A673 (cell line): ENCODE results near the gene WDR82. TPM values are rescaled to one million over a fixed set of nuclear protein-coding genes. Genes with fewer than 3 reads are reported as not detected.
A peak's percentile ranks its signal among the peaks of the same experiment; 100 is the strongest.

Experiments
- BruUV-seq: library from RNA; stranded (reverse); fragments of 400-500 nt; replicated peaks from 2 replicates; lab custom pipeline; 2021; lab: Mats Ljungman, UMichigan
- CTCF ChIA-PET: fragments of 300-600 bp; sonication (Branson Sonifier 250); formaldehyde crosslinking; loops from one replicate; lab custom pipeline; 2022; ENCODE audit warnings: antibody characterized with exemption; lab: Charles Lee
- POLR2A ChIA-PET: fragments of 300-600 bp; sonication (Branson Sonifier 250); formaldehyde crosslinking; loops from one replicate; lab custom pipeline; 2022; ENCODE audit warnings: antibody characterized with exemption; ENCODE audit not compliant: low non-redundant PET; lab: Charles Lee
- DNase-seq: peaks from one replicate; pipeline ENCODE4 v3.0.0-alpha.2; 2015; ENCODE audit warnings: low spot score
- H3K27ac ChIP-seq: fragments of 200-600 bp; sonication (generic); 2 replicates; pipeline ENCODE4 v1.5.1; 2016; ENCODE audit warnings: mixed run types, low read depth, mild to moderate bottlenecking, mixed read lengths, antibody characterized with exemption, low read length; ENCODE audit not compliant: poor library complexity, severe bottlenecking
- H3K27me3 ChIP-seq: fragments of 200-600 bp; sonication (generic); replicated peaks from 2 replicates; pipeline ENCODE4 v1.6.1; 2017; ENCODE audit warnings: mixed run types, low read depth, mild to moderate bottlenecking, mixed read lengths, antibody characterized with exemption, low read length; ENCODE audit not compliant: insufficient read depth, poor library complexity
- H3K36me3 ChIP-seq: fragments of 200-600 bp; sonication (generic); 2 replicates; pipeline ENCODE4 v1.6.1; 2016; ENCODE audit warnings: mixed run types, mild to moderate bottlenecking, mixed read lengths, antibody characterized with exemption, low read length; ENCODE audit not compliant: insufficient read depth, poor library complexity, severe bottlenecking
- H3K4me1 ChIP-seq: fragments of 200-600 bp; sonication (generic); 2 replicates; pipeline ENCODE4 v1.6.1; 2017; ENCODE audit warnings: mixed run types, mild to moderate bottlenecking, mixed read lengths, antibody characterized with exemption, low read length; ENCODE audit not compliant: insufficient read depth, poor library complexity, severe bottlenecking
- H3K4me3 ChIP-seq: fragments of 200-600 bp; sonication (generic); 2 replicates; pipeline ENCODE4 v1.5.1; 2016; ENCODE audit warnings: low read depth, mixed run types, mild to moderate bottlenecking, mixed read lengths, low read length; ENCODE audit not compliant: poor library complexity, severe bottlenecking
- H3K9me3 ChIP-seq: fragments of 200-600 bp; sonication (generic); 2 replicates; pipeline ENCODE4 v1.6.1; 2016; ENCODE audit warnings: mixed run types, low read depth, mild to moderate bottlenecking, mixed read lengths, antibody characterized with exemption, low read length; ENCODE audit not compliant: poor library complexity, severe bottlenecking
- EZH2 ChIP-seq: fragments of 200-600 bp; sonication (generic); IDR thresholded peaks from 2 replicates; pipeline ENCODE4 v1.6.1; 2017; ENCODE audit warnings: borderline replicate concordance, low read depth, mild to moderate bottlenecking, mixed read lengths, antibody characterized with exemption, low read length; ENCODE audit not compliant: poor library complexity, severe bottlenecking
- intact Hi-C: fragments of 100-400 bp; cut with micrococcal nuclease; formaldehyde crosslinking; loops from one replicate; pipeline ENCODE4 v1.10.0; 2022; ENCODE audit not compliant: unreplicated experiment
- total RNA-seq: library from RNA; stranded (reverse); gene quantifications from 2 replicates; pipeline ENCODE4 v1.2.3, GENCODE V29; 2021
- TF ChIP-seq, protein P1 (sequence below): fragments of 300-800, 200-600 bp; sonication (generic); conservative IDR thresholded peaks from 2 replicates; pipeline ENCODE4 v1.5.1; 2017; ENCODE audit warnings: low read depth, mild to moderate bottlenecking, antibody characterized with exemption, low read length, moderate library complexity, mixed read lengths

WDR82 gene
- total RNA-seq, 1 experiment from 2014 or later: 54.3 TPM

DNA sequence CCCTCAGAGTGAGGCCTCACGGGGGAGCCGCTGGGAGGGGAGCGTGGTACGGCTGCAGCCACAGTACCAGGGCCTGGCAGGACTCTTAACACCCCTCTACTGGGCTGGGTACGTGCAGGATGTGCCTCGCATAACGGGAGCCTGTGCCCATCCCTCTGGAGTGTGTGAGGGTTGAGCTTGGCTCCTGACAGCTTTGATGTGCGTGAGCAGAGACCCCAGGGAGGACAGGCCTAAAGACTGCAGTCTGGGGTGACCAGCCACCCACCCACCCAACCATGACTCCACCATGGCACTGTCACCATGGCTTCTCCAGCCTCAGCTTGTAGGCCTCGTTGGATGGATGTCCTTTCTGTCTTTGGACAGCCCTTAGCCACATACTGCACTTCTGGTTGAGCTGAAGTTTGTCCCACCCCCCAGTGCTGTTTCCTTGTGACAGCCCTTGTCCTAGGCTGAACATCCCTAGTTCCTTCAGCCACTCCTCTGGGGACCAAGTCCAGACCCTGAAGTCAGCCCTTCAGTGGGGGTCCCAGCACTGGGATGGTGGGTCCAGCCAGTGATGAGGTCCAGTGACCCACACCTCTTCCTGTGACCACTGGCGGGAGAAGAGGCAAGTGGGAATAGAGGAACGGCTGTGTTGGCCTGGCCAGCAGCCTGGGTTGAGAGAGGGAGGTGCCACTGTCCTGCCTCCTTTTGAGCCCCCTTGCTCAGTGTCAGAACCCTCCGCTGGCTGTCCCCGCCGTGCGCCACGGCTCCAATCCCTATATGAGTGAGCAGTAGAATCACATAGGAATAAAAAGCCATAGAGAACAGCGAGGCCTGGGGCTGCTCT is 15.3 kb upstream of the WDR82 start:
- POLR2A ChIA-PET: no interaction called here
- H3K9me3 ChIP-seq: no peaks in the 10 kb centered on the region
- H3K4me3 ChIP-seq: no peak overlapping the region
- CTCF ChIA-PET: no interaction called here
- no peaks in the 10 kb centered on the region for H3K36me3 ChIP-seq
- H3K4me1 ChIP-seq: peaks cover under 1% of the 10 kb centered on the region
- no peaks in the 10 kb centered on the region for H3K27me3 ChIP-seq
- no peak for DNase-seq
- TF ChIP-seq, protein P1, sequence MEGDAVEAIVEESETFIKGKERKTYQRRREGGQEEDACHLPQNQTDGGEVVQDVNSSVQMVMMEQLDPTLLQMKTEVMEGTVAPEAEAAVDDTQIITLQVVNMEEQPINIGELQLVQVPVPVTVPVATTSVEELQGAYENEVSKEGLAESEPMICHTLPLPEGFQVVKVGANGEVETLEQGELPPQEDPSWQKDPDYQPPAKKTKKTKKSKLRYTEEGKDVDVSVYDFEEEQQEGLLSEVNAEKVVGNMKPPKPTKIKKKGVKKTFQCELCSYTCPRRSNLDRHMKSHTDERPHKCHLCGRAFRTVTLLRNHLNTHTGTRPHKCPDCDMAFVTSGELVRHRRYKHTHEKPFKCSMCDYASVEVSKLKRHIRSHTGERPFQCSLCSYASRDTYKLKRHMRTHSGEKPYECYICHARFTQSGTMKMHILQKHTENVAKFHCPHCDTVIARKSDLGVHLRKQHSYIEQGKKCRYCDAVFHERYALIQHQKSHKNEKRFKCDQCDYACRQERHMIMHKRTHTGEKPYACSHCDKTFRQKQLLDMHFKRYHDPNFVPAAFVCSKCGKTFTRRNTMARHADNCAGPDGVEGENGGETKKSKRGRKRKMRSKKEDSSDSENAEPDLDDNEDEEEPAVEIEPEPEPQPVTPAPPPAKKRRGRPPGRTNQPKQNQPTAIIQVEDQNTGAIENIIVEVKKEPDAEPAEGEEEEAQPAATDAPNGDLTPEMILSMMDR: no peak
- TF ChIP-seq EZH2: no peak
- intact Hi-C loops: no loop called here
- BruUV-seq: no TSS peak
- no peak overlapping the region for H3K27ac ChIP-seq

DNA sequence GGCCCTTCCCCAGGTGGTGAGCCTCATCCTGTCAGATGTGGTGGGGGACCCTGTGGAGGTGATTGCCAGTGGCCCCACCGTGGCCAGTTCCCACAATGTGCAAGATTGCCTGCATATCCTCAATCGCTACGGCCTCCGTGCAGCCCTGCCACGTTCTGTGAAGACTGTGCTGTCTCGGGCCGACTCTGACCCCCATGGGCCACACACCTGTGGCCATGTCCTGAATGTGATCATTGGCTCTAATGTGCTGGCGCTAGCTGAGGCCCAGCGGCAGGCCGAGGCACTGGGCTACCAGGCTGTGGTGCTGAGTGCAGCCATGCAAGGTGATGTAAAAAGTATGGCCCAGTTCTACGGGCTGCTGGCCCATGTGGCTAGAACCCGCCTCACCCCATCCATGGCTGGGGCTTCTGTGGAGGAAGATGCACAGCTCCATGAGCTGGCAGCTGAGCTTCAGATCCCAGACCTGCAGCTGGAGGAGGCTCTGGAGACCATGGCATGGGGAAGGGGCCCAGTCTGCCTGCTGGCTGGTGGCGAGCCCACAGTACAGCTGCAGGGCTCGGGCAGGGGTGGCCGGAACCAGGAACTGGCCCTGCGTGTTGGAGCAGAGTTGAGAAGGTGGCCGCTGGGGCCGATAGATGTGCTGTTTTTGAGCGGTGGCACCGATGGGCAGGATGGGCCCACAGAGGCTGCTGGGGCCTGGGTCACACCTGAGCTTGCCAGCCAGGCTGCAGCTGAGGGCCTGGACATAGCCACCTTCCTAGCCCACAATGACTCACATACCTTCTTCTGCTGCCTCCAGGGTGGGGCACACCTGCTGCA is 14.0 kb upstream of the WDR82 start:
- peaks cover 3% of the 10 kb centered on the region for H3K4me1 ChIP-seq
- intact Hi-C loops: no loop called here
- no peaks in the 10 kb centered on the region for H3K9me3 ChIP-seq
- no peak for DNase-seq
- BruUV-seq: no TSS peak
- no peaks in the 10 kb centered on the region for H3K36me3 ChIP-seq
- no peak overlapping the region for H3K4me3 ChIP-seq
- ChIA-PET CTCF (no interaction called here), POLR2A (no interaction called here)
- no peaks in the 10 kb centered on the region for H3K27me3 ChIP-seq
- no peak overlapping the region for H3K27ac ChIP-seq
- TF ChIP-seq, protein P1: no peak
- no peak for TF ChIP-seq EZH2

DNA sequence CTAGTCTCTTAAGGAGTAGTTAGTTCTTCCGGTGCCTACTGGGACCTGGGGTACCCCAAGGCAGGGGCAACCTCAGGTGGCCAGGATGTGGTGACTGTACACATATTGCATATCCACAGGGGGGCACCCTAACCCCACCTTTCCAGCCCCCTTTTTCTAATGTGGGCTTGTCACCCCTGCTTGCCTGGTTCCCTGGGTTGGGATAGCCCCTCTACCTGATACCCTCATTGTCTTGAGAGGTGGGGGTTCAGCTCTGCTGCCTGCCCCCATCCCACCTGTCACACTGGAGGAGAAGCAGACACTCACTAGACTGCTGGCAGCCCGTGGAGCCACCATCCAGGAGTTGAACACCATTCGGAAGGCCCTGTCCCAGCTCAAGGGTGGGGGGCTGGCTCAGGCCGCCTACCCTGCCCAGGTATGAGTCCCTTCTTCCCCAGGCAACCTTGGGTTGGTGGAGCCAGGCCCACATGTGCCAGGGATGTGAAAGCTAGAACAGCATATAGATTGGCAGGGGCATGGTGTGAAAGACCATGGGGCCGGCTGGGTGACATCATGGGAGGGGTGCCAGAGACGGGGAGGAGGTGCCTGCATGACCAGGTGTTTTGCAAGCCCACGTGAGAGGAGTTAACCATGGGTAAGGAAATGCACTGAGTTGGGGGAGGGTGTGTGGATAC is 13.2 kb upstream of the WDR82 start:
- CTCF ChIA-PET: no interaction called here
- Histone ChIP-seq H3K36me3 (no peaks in the 10 kb centered on the region), H3K4me1 (peaks cover 3% of the 10 kb centered on the region), H3K4me3 (no peak overlapping the region), H3K9me3 (no peaks in the 10 kb centered on the region), H3K27ac (no peak overlapping the region), H3K27me3 (no peaks in the 10 kb centered on the region)
- no peak for DNase-seq
- intact Hi-C loops: no loop called here
- no peak for TF ChIP-seq EZH2
- TF ChIP-seq, protein P1: peak; percentile 39
- BruUV-seq: no TSS peak
- POLR2A ChIA-PET: no interaction called here
